Ecto neural progenitor cell (in vitro differentiated cells): ENCODE data around the gene ZNF627.
"Not testable (repeated sequence)": the region's sequence is repeated elsewhere in the genome, so short reads cannot be mapped to it uniquely, and the experiment has no call there.

ENCODE experiments used
- DNase-seq: peaks from one replicate; pipeline ENCODE4 v3.0.0-alpha.2; 2018; ENCODE audit warnings: low spot score

ZNF627 gene

GRCh38 chr19:11624069-11624463 is 26.8 kb downstream of the ZNF627 start:
- DNase-seq: no peak

- no peak for DNase-seq
Observed at GRCh38 chr19:11626252-11626651, 29.0 kb downstream of the ZNF627 start.

GRCh38 chr19:11633223-11633622 is 35.9 kb downstream of the ZNF627 start:
- no peak for DNase-seq

- DNase-seq: not testable (repeated sequence)
Observed at GRCh38 chr19:11634018-11634662, 36.9 kb downstream of the ZNF627 start.

- no peak for DNase-seq
Observed at GRCh38 chr19:11639245-11639601, 41.9 kb downstream of the ZNF627 start.

- peak; percentile 98 for DNase-seq
Observed at GRCh38 chr19:11639602-11640471, 42.6 kb downstream of the ZNF627 start.

- DNase-seq: no peak
Observed at GRCh38 chr19:11641244-11641643, 44.0 kb downstream of the ZNF627 start.

GRCh38 chr19:11642902-11643301 is 45.6 kb downstream of the ZNF627 start:
- no peak for DNase-seq

- DNase-seq: no peak
Observed at GRCh38 chr19:11649941-11650340, 52.7 kb downstream of the ZNF627 start.

GRCh38 chr19:11651062-11651461 is 53.8 kb downstream of the ZNF627 start:
- no peak for DNase-seq

- no peak for DNase-seq
Observed at GRCh38 chr19:11652056-11652455, 54.8 kb downstream of the ZNF627 start.

- DNase-seq: no peak
Observed at GRCh38 chr19:11652492-11652891, 55.2 kb downstream of the ZNF627 start.

- no peak for DNase-seq
Observed at GRCh38 chr19:11656535-11656934, 59.3 kb downstream of the ZNF627 start.

GRCh38 chr19:11657307-11657706 is 60.0 kb downstream of the ZNF627 start:
- no peak for DNase-seq

GRCh38 chr19:11658970-11659369 is 61.7 kb downstream of the ZNF627 start:
- DNase-seq: no peak

GRCh38 chr19:11659612-11660011 is 62.3 kb downstream of the ZNF627 start:
- no peak for DNase-seq

GRCh38 chr19:11662278-11662677 is 65.0 kb downstream of the ZNF627 start:
- DNase-seq: no peak

GRCh38 chr19:11663181-11663591 is 65.9 kb downstream of the ZNF627 start:
- no peak for DNase-seq
